GM04504 (cell line): ENCODE measurements around the gene ARHGAP6.
A peak's percentile ranks its signal among the peaks of the same experiment; 100 is the strongest.
"Not testable (repeated sequence)": the region's sequence is repeated elsewhere in the genome, so short reads cannot be mapped to it uniquely, and the experiment has no call there.

Experiments used
- DNase-seq: peaks from one replicate; pipeline ENCODE4 v3.0.0-alpha.2; 2012; ENCODE audit warnings: low read depth

ARHGAP6 gene

DNA sequence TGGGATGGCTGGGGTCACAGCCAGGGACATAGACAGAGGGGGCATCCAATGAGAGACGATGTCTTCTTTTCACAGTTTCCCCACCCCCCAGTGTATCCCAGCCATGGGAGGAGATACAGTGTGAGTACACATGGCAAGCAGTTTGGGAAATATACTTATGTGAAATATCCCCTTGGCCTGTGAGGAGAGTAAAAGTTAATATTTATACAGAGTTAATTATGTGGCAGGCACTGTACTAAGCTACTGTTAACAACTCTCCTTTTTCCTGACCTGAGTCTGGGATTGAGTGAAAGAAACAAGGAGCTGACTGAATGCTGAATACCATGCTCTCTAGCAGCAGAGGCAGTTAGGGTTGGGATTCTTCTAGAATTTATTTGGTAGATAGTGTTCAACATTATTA lies 519.3 kb downstream of the ARHGAP6 start:
- no peak for DNase-seq

- peak; percentile 61 for DNase-seq
These were observed 521.6 kb downstream of the ARHGAP6 start for GRCh38 chrX:11143931-11144678.

DNA sequence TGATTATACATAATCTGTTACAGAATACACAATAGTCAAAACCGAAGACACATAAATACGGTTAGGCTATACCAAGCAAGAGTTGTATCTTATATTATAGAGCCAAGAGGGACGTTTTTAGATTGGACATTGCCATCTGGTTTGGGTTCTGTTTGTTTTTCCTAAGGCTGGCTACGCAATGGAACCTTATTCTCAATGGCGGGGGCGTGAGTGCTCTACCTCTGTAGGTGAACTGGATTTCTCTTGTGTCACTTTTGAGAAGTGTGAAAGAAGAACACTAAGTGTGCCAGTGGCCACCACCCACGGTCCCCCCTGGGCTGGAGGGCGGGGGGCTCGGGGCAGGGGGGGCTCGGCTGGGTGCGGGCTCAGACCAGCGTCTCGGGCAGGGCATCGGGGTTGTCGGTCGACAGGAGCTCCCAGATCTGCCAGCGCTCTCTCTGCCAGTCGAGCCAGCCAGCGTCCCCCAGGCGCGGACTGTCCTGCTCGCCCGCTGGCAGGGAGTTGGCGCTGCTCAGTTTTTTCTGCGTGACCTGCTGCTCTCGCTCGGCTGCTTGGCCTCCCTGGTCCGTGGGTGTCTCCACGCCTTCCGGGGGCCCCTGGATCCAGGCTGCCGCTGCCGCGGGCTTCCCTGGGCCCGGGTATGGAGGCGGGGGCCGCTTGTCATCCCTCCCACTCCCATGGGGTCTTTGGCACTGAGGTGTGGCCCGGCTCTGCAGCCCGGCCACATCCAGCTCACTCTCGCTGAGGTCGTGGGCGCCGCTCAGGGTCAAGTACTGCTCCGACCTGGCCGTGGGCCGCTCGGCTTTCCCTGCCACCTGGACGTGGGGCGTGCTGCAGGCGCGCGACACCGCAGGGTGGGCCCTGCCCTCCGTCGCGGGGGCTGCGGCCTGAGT lies 527.0 kb downstream of the ARHGAP6 start:
- no peak for DNase-seq

DNA sequence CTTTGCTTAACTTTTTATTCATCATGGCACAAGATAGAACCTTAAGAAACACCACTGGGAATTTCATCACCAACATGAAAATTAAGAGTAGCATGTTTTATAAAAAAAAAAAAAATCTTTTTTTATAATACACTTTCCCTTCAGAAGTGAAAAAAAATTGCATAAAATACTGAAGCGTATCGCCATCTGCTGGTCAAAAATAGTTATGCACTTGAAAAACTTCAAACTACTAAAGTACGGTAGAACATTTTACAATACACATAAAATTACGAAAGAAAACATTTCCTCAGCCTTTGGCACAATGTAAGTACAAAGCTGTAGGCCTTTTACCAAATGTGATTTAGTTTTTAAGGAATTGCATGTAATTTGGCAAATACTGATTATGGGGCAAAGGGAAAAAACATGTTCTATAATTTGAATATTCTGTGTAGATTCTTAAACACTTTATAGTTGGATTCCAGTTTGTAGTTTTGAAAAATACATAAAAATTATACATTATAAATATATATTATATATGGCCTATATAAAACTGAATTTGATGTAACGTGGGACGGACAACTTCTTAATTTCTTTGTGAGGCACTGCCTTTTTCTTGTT lies 528.1 kb downstream of the ARHGAP6 start:
- DNase-seq: peak; percentile 33

GRCh38 chrX:11135564-11136185 lies 530.0 kb downstream of the ARHGAP6 start:
- DNase-seq: no peak

- DNase-seq: no peak
These were observed 534.6 kb downstream of the ARHGAP6 start for GRCh38 chrX:11131146-11131545.

- DNase-seq: no peak
These were observed 535.6 kb downstream of the ARHGAP6 start for GRCh38 chrX:11130136-11130535.

- DNase-seq: no peak
These were observed 536.1 kb downstream of the ARHGAP6 start for GRCh38 chrX:11129534-11130105.

DNA sequence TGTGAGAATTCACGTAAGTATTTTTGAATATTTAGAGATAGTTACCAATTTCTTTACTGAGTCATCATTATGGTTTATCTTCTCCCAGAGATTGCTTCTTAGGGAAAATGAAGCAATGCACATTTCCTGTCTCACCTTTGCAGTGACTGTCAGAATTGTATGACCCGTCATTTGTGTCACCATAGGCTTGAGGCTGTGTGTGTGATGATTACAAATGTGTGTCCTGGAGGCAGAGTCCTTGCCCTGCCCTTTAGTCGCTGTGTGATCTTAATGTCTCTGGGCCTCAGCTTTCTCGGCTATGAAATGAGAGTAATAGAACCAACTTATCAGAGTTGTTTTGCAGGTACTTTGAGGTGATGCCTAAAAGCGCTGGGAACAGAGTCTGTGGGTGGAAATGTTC lies 540.7 kb downstream of the ARHGAP6 start:
- DNase-seq: no peak

DNA sequence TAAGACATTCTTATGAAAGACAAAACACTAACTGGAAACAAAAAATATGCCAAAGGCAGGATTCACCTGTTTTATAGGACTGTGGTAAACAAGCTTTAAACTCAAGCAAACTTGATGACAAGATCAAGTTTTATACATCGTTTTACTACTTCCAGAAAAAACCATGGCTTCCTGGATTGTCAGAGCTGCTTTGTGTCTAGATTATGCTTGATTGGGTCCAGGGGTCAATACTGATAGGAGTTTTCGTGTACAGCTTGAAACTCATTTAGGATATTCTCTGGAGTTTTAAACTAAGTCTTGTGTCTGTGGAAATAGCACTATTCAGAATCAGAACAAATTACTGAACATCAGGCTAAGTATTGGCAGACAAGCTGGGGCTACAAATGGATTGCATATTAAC lies 541.6 kb downstream of the ARHGAP6 start:
- no peak for DNase-seq

- not testable (repeated sequence) for DNase-seq
These were observed 542.6 kb downstream of the ARHGAP6 start for GRCh38 chrX:11123087-11123486.

DNA sequence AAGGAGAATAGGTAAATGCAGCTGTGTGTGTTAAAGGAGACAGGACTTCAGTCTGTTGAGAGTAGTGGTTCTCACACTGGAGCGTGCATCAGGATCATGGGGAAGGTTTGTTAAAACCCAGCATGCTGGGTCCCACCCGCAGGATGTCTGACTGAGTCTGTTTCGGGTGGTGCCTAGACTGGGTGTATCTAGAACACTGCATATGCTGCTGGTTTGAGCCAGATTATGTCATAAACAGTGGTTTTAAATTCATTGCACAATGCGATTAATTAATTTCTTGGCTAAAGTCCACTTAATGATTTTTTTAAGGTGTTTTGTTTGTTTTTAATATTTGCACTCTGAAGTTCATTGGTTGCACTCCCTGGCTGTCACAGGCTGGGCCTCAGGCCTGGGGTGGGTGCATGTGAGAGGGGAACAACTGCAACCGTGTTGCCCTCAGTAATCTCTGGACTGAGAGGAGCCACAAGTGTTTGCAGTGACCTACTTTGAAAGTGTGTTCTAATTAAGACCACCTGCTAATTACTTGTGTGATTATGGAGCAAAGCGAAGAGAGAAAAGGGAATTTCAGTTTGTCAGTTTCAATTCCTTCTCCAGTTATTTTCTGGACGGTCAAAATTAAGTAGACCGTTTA lies 546.3 kb downstream of the ARHGAP6 start:
- no peak for DNase-seq

DNA sequence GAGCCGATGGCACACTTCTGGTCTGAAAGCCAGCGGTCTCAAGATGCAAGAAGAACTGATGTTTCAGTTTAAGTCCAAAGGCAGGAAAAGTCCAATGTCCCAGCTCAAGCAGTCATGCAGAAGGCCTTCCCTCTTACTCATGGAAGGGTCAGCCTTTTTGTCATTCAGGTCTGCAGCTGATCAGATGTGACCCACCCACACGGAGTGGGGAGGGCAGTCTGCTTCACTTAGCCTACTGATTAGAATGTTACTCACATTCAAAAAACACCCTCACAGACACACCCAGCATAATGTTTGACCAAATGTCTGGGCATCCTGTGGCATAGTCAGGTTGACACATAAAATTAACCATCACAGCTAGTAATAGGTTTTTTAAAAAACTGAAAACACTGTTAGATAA lies 548.0 kb downstream of the ARHGAP6 start:
- no peak for DNase-seq

GRCh38 chrX:11113731-11114130 lies 552.0 kb downstream of the ARHGAP6 start:
- no peak for DNase-seq

- DNase-seq: no peak
These were observed 553.8 kb downstream of the ARHGAP6 start for GRCh38 chrX:11111947-11112346.

DNA sequence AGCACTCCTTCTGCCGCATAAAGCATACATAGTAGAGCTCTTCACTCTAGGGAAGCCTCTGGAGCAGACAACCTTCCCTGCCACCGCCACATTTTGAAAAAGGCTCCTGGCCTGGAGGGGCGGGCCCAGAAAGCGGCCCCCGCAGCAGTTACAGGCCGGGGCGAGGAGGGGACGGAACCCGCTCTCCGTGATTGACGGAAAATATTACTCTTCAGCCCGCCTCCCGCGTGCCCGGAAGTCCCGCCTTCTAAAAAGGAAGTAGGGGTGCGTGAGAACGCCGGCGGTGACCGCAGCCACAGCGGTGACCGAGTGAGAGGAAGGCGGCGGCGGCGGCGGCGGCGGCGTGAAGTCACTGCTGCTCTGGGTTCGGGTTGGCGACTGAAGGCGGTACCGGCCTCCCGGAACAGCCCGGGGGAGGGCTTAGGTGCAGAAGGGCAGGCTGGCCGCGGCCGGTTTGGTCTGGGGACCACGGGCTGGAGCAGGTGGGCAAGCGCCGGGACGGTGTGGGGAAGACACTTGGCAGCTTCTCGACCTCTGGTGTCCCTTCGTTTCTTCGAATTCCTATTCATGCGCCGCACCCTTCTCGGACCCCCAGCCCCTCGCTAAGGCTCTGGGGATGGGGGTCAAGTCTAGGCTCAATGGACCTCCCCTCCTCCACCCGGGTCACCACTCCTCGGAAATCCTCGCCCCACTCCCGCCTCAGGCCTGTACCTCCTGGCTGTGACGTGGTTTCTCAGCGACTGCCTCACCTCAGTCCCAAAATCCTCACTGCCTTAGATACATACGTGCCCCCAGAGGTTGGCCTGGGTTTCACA lies 554.5 kb downstream of the ARHGAP6 start, which contains the start of gene HCCS:
Gene HCCS, plus strand, starts transcription at position 296 of the 815 bp plus-strand sequence. CDS start 729 bp downstream, outside the sequence.
- peak; percentile 60 for DNase-seq

GRCh38 chrX:11109968-11110367 lies 555.8 kb downstream of the ARHGAP6 start:
- no peak for DNase-seq

DNA sequence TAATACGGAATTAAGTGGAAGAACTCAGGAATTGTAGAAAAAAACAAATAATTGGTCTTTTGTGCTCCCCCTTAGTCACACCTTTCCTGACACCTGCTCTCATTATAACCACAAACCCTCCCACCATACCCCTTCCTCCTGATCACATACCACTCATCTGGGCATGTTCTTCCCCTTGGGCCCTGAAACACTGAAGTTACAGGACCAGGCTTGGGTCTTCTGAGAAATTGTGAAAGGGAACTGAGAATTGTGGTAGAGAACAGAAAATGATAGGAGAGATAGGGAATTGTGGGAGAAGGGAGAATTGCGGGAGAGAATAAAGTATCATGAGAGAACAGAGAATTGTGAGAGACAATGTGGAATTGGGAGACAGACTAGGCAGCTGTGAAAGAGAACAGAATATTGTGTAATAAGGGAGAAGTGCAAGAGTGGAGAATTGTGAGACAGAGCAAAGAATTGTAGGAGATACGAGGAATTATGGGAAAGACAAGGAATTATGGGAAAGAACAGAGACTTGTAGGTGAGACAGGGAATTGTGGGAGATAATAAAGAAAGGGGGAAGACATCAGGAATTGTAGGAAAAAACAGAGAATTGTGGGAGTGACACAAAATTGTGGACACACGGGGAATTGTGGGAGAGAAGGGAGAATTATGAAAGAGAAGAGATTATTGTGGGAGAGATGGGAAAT lies 557.3 kb downstream of the ARHGAP6 start:
- no peak for DNase-seq

DNA sequence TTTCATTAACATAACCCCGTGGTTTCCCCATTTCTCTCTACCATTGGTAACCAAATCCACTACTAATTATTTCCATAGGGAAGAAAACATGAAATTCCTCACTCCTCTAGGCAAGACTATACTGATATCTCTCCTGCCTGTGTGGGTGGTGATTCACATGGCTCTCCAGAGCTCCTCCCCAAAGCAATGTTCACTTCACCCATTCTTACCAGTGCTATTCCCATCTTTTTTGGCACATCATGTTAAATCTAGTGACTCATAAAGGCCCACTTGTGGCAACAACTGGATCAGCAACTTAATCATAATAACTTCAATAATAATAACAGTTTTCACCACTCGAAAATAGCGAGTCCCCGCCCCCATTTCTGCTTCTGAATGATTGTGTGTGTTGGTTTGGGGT lies 560.6 kb downstream of the ARHGAP6 start:
- DNase-seq: no peak

DNA sequence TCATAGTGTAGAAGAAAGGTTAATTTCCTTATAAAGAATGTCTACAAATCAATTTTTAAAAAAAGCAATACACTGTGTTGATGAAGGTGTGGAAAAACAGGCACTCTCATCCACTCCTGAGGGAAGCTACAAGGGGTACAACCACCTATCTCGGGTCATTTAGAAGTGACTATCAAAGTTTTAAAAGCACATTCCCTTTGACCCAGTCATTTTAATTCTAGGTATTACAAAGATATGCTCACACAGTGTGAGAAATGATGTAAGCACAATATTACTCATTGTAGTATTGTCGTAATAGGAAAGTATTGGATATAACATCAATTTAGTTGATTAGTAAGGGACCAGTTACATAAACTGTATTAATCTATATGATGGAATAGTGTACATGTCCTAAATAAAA lies 562.0 kb downstream of the ARHGAP6 start:
- no peak for DNase-seq
